Ishikawa (cell line): ENCODE results near the gene ARHGEF2.

Experiments used
- CEBPB ChIP-seq: IDR thresholded peaks from 2 replicates; pipeline ENCODE4 v1.6.1; 2012
- EP300 ChIP-seq: IDR thresholded peaks from 2 replicates; pipeline ENCODE4 v1.6.1; 2012; ENCODE audit warnings: borderline replicate concordance
- FOXM1 ChIP-seq: IDR thresholded peaks from 2 replicates; pipeline ENCODE4 v1.6.1; 2012; ENCODE audit warnings: low read depth, borderline replicate concordance
- RAD21 ChIP-seq: IDR thresholded peaks from 2 replicates; pipeline ENCODE4 v1.6.1; 2012; ENCODE audit warnings: low read depth
- TAF1 ChIP-seq: IDR thresholded peaks from 2 replicates; pipeline ENCODE4 v1.6.1; 2012; ENCODE audit warnings: low read depth, mild to moderate bottlenecking
- TCF12 ChIP-seq: IDR thresholded peaks from 2 replicates; pipeline ENCODE4 v1.6.1; 2012; ENCODE audit warnings: low read depth
- TEAD4 ChIP-seq: IDR thresholded peaks from 2 replicates; pipeline ENCODE4 v1.6.1; 2012
- YY1 ChIP-seq: IDR thresholded peaks from 2 replicates; pipeline ENCODE4 v1.6.1; 2012; ENCODE audit warnings: low read depth
- ZBTB7A ChIP-seq: IDR thresholded peaks from 2 replicates; pipeline ENCODE4 v1.6.1; 2012; ENCODE audit warnings: low read depth
- TF ChIP-seq, protein P1 (sequence below): IDR thresholded peaks from 2 replicates; pipeline ENCODE4 v1.6.1; 2012
- TF ChIP-seq, protein P2 (sequence below): IDR thresholded peaks from 2 replicates; pipeline ENCODE4 v1.6.1; 2012; ENCODE audit warnings: low read depth, mild to moderate bottlenecking
- TF ChIP-seq, protein P3 (sequence below): IDR thresholded peaks from 2 replicates; pipeline ENCODE4 v1.6.1; 2012

DNA sequence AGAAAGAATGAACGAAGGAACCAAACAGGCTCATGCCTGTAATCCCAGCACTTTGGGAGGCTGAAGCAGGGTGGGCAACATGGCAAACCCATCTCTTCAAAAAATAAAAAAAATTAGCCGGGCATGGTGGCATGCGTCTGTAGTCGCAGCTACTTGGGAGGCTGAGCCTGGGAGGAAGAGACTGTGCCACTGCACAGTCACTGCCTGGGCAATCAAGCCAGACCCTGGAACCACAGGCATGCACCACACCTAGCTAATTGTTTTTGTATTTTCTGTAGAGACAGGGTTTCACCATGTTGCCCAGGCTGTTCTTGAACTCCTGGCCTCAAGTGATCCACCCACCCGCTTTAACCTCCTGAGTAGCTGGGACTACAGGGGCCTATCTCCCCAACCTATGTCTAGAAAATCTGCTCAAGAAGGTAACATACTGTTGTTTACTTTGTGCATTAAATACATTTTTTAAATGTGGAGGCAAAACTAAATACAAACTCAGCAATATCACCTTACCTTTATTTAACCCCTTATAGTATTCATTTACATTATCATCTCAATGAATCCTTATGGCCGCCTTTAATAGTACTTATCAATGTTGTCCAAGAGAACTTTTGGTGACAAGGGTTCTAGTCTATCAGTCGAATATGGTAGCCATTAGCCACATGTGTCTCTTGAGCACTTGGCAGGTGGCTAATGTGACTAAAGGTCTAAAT, 46.9 kb downstream of the ARHGEF2 start:
- TF ChIP-seq, protein P1, sequence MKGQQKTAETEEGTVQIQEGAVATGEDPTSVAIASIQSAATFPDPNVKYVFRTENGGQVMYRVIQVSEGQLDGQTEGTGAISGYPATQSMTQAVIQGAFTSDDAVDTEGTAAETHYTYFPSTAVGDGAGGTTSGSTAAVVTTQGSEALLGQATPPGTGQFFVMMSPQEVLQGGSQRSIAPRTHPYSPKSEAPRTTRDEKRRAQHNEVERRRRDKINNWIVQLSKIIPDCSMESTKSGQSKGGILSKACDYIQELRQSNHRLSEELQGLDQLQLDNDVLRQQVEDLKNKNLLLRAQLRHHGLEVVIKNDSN: no peak
- no peak for TF ChIP-seq TAF1
- no peak for TF ChIP-seq CEBPB
- TF ChIP-seq YY1: no peak
- TF ChIP-seq TCF12: no peak
- no peak for TF ChIP-seq EP300
- TF ChIP-seq, protein P2, sequence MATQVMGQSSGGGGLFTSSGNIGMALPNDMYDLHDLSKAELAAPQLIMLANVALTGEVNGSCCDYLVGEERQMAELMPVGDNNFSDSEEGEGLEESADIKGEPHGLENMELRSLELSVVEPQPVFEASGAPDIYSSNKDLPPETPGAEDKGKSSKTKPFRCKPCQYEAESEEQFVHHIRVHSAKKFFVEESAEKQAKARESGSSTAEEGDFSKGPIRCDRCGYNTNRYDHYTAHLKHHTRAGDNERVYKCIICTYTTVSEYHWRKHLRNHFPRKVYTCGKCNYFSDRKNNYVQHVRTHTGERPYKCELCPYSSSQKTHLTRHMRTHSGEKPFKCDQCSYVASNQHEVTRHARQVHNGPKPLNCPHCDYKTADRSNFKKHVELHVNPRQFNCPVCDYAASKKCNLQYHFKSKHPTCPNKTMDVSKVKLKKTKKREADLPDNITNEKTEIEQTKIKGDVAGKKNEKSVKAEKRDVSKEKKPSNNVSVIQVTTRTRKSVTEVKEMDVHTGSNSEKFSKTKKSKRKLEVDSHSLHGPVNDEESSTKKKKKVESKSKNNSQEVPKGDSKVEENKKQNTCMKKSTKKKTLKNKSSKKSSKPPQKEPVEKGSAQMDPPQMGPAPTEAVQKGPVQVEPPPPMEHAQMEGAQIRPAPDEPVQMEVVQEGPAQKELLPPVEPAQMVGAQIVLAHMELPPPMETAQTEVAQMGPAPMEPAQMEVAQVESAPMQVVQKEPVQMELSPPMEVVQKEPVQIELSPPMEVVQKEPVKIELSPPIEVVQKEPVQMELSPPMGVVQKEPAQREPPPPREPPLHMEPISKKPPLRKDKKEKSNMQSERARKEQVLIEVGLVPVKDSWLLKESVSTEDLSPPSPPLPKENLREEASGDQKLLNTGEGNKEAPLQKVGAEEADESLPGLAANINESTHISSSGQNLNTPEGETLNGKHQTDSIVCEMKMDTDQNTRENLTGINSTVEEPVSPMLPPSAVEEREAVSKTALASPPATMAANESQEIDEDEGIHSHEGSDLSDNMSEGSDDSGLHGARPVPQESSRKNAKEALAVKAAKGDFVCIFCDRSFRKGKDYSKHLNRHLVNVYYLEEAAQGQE: no peak
- no peak for TF ChIP-seq ZBTB7A
- TF ChIP-seq, protein P3, sequence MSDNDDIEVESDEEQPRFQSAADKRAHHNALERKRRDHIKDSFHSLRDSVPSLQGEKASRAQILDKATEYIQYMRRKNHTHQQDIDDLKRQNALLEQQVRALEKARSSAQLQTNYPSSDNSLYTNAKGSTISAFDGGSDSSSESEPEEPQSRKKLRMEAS: no peak
- TF ChIP-seq RAD21: no peak
- TF ChIP-seq TEAD4: no peak
- no peak for TF ChIP-seq FOXM1
